GM21529 (cell line): ENCODE measurements around the gene OR10A2.
"Not testable (repeated sequence)": the region's sequence is repeated elsewhere in the genome, so short reads cannot be mapped to it uniquely, and the experiment has no call there.

Experiments used
- ATAC-seq: cut with Tn5 transposase; IDR thresholded peaks from one replicate; pipeline ENCODE4 v1.9.1; 2021; ENCODE audit not compliant: unreplicated experiment

Gene OR10A2

GRCh38 chr11:6862961-6863360 is at the start of gene OR10A2:
Gene OR10A2, plus strand, starts transcription at chr11:6863057. Its CDS starts 6,698 bp downstream, at chr11:6869755.
- ATAC-seq, result no peak

GRCh38 chr11:6813656-6814055 is 49.2 kb upstream of the OR10A2 start:
- ATAC-seq, result no peak

- ATAC-seq, result no peak
Measured at GRCh38 chr11:6817694-6818093, 45.2 kb upstream of the OR10A2 start.

GRCh38 chr11:6818967-6819366 is 43.9 kb upstream of the OR10A2 start:
- ATAC-seq, result no peak

- ATAC-seq, result no peak
Measured at GRCh38 chr11:6824136-6824823, 38.6 kb upstream of the OR10A2 start.

- no peak for ATAC-seq
Measured at GRCh38 chr11:6825231-6825744, 37.6 kb upstream of the OR10A2 start.

GRCh38 chr11:6828103-6828502 is 34.8 kb upstream of the OR10A2 start:
- ATAC-seq, result no peak

GRCh38 chr11:6833356-6833755 is 29.5 kb upstream of the OR10A2 start:
- no peak for ATAC-seq

- no peak for ATAC-seq
Measured at GRCh38 chr11:6834021-6834420, 28.8 kb upstream of the OR10A2 start.

- peak; percentile 71 for ATAC-seq
Measured at GRCh38 chr11:6841694-6842093, 21.2 kb upstream of the OR10A2 start.

GRCh38 chr11:6843670-6844069 is 19.2 kb upstream of the OR10A2 start:
- ATAC-seq, result no peak

GRCh38 chr11:6844356-6844755 is 18.5 kb upstream of the OR10A2 start:
- ATAC-seq, result no peak

- ATAC-seq, result no peak
Measured at GRCh38 chr11:6845383-6845782, 17.5 kb upstream of the OR10A2 start, which contains the start of gene OR10A5. Gene OR10A5, plus strand, starts transcription at chr11:6845683. Its CDS starts 0 bp downstream, at chr11:6845683.

GRCh38 chr11:6850526-6850925 is 12.3 kb upstream of the OR10A2 start:
- ATAC-seq, result no peak

GRCh38 chr11:6854801-6855200 is 8.1 kb upstream of the OR10A2 start:
- ATAC-seq, result not testable (repeated sequence)

GRCh38 chr11:6855971-6856541 is 6.8 kb upstream of the OR10A2 start:
- ATAC-seq, result no peak

GRCh38 chr11:6856871-6857270 is 6.0 kb upstream of the OR10A2 start:
- ATAC-seq, result peak; percentile 84

- ATAC-seq, result no peak
Measured at GRCh38 chr11:6864438-6864837, 1.6 kb downstream of the OR10A2 start.

- no peak for ATAC-seq
Measured at GRCh38 chr11:6871278-6871677, 8.4 kb downstream of the OR10A2 start.

GRCh38 chr11:6875761-6876160 is 12.9 kb downstream of the OR10A2 start:
- ATAC-seq, result no peak

GRCh38 chr11:6876325-6876724 is 13.5 kb downstream of the OR10A2 start, which contains the start of gene OR10A4:
Gene OR10A4, plus strand, starts transcription at chr11:6876625. Its CDS starts 23 bp downstream, at chr11:6876648.
- no peak for ATAC-seq

GRCh38 chr11:6876914-6877313 is 14.1 kb downstream of the OR10A2 start:
- ATAC-seq, result no peak
